ENCODE data around the gene PLEKHA8.
"Not testable (repeated sequence)": the region's sequence is repeated elsewhere in the genome, so short reads cannot be mapped to it uniquely, and the experiment has no call there.

PLEKHA8 gene

DNA sequence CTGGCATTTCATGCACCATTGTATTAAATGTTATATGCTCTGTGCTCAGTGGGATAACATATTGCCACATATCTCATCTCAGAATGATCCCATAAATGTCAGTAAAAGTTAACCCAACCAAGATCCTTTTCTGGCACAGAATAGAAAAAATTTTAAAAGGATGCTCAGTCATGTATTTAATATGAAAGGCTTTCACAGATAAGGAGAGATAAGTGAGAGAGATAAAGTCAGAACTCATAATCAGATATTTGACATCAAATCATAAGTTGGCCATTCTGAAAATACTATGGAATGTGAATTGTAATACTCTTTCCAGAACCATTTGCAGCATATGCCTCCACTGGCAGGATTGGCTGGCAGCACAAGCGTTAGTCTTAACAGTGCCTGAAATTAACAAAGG, 38.5 kb downstream of the PLEKHA8 start:
- DNase-seq (ENCODE audit: low read depth), result no peak

DNA sequence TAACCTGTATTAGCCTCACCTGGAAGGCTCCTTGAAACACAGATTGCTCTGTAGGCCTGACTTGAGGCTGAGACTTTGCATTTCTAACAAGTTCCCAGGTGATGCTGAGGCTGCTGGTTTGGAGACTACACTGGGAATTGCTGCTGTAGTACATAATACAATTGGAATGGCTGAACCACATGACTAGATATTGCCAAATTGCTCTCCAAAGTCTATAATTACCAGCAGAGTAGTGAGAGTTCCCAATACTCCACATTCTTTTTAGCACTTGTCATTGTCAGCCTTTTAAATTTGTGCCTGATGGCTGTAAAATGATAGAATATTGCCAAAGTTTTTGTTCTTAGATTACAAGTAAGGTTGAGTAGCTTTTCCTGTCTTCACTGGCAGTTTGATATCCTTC, 39.9 kb downstream of the PLEKHA8 start:
- DNase-seq (ENCODE audit: low read depth), result no peak

DNA sequence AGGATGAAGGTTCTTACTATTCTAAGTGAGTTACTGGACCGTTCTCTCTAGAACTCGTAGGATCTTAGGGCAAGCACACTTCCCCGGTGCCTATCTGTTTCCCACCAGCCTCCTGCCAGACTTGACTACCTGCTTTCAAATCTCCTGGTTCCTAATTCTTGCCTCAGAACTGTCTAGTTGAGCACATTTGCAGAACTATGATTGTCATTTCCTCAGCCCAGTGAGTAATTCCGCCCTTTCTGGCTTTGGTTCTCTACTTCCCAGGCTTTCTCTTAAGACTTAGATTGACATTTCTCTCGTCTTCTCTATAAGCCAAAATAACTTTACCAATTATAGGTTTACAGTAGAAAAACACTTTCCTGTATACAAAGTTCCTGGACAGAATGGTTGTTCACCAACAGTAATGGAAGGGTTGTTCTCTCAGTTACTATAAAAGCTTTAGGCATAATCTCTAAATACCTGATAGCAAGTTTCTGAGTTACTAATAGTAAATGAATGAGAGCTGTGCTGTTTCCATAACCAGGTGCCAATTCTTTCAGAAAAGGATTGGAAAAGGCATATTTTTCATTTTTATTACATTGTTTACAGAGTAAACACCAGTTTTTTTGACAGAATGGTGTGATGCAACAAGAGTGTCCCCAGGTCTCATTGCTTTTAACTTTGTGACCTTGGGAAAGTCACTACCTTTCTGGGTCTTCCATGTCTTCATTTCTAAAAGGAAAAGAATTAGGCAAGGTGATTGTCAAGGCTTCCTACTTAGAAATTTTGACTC, 41.1 kb downstream of the PLEKHA8 start:
- no peak for DNase-seq (ENCODE audit: low read depth)

DNA sequence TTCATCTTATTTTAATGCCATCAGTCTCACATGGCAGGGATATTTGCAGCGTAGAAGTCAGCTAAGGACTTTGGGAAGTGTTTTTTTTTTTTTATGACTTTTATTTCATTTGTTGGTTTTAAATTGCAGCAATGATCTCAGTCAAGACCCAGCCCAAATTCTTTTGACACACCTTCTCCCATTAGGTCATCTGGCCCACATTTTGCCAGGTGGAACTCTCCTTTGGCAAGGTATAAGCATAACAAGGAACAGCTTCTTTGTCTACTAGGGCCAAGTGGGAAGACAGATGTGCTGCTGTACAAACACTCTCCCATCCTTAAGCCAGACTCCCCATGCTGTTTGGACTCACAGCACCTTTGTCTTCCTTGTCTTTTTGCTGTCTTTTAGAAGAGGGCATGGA, 41.8 kb downstream of the PLEKHA8 start:
- no peak for DNase-seq (ENCODE audit: low read depth)

DNA sequence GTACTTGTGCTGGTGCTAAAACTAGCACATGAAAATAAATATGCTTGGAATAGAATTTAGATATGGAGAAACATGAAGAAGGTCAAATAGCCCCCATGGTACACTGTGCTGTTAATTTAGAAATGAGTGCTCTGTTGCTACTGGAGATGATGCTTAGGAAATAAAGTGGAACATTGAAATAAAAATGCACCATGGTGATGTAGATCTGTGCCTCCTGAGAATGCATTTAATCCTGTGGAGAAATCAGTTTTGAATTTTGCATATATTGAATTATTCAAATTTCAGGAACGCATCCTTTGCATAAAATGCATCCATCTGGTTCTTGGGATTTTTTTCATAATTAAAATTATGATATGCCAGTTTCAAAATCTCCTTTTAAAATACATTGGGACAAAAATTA, 44.5 kb downstream of the PLEKHA8 start:
- no peak for DNase-seq (ENCODE audit: low read depth)

DNA sequence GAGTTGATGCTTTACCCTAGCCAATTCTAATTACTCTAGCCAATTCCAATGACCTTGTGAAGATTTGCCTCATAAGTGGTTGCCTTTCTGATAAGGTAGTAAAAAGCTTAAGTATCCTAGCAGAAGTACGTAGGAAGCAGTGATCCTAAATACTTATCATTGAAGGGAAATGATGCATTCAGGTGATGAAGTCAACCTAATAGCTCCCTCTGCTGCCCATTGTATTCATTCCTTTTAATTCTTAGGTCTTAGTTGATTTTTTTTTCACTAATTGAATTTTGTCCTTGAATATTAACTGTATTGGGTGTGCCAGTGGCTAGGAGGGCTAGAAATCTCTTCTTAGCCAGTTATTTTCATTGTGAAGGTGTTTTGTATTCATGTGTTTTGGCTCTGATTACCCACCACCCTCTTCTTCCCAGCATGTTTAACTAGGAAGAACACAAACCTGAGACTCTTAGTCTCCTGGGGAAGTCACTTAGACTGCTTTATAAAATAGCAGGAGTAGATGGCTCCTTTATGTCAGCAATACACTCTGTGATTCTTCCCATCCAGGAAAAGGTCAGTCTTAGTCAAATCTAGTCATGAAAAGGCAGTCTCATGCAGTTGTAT, 46.3 kb downstream of the PLEKHA8 start:
- DNase-seq (ENCODE audit: low read depth), result no peak

DNA sequence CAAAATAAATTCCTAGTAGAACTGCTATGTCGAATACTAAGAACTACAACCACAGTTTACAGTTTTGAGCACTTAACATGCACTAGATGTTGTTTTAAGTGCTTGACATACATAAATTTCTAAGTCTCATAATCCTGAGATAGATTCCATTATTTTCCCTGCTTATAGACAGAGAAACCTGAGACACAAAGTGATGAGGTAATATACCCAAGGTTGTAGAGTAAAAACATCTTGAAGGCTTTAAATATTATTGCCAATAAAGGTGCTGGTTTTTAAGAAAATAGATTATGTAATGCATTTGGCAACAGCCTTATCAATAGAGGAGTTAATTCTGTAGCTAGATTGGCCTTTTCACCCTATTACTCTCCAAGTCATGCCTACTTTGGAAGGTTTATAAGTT, 48.2 kb downstream of the PLEKHA8 start:
- no peak for DNase-seq (ENCODE audit: low read depth)

DNA sequence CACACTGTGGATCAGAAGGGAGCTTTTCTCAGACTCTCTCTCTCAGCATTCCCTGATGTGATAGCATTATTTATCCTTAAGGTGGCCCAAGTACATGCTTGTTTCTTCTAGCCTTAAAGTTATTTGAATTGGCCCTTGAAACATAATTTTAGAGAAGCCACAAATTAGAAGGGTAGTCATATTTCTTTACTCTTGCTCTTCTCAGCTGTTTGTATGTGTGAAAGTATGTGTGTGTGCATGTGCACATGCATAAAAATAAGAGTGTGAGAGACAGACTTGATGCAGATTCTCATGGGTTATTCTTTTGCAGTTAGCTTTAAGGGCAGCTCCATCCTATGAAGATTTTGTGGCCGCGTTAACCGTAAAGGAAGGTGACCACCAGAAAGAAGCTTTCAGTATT, 50.1 kb downstream of the PLEKHA8 start:
- DNase-seq (ENCODE audit: low read depth), result no peak

DNA sequence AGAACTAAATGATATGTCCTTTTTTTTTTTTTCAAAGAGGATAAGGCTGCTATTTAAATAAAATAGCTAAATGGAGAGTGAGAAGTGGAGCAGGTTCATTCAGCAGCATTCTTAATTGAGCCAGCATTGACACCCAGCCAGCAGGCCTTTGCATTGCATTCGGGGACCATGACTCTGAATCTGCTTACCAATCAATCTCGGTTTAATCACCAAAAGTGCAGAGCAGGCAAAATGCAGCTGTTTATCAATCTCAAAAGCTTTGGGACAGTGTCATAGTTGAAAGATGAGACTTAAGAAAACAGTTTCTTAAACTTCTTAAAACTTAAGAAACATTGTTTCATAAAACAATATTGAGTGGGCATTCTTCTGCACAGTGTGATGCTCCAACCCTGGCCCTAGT, 51.7 kb downstream of the PLEKHA8 start:
- no peak for DNase-seq (ENCODE audit: low read depth)

DNA sequence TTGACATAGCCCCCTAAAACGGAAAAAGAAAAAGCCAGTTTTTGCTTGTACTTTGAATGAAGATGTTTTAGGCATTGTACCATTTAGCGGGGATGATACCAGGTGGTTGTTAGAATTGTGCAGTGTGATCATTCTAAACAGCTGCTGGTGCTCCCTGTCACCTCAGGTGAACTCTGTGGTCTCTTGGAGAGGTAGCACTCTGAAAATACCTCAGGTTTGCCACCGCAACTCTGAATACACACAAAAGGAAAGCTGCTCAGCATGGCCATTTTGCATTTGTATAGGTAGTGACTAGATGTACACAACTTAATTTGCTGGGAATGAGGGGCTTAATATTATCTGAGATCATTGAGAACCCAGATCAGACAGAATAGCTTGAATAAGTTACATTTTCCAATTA, 52.6 kb downstream of the PLEKHA8 start:
- no peak for DNase-seq (ENCODE audit: low read depth)

DNA sequence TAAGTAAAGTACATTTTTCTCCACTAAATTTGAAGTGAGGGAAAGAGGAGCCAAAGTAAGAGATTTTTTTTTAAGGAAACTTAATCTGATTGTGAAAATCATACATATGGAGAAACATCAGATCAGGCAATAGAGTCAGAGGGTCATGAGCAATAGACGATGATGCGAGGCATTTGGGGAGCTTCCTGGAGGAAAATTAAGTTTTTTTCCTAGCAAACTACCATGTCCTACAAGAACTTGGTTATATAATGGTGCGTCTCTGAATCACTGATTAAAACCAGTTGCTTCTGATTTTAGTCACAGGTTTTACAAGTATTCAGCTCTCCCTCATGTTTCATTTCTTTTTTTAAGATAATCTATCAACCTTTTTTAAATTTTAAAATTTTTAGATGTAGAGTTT, 54.5 kb downstream of the PLEKHA8 start:
- no peak for DNase-seq (ENCODE audit: low read depth)

DNA sequence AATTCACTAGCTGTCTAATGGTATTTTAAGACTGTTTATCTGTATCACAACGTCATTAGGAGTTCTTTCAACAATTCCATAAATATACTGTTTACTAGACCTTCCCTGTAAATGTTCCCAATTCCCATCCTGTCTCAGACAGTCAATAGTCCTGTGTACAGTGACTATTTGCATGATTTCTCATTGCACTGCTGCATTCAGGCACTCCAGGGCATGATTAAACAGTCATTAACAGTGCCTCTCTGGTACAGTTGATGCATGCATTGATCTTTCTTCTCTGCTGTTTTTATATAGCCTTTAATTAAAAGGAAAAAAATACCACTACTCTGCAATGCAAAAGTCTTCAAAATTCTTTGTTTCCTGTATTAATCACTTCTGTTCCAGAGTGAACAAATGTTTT, 55.1 kb downstream of the PLEKHA8 start:
- DNase-seq (ENCODE audit: low read depth), result no peak

DNA sequence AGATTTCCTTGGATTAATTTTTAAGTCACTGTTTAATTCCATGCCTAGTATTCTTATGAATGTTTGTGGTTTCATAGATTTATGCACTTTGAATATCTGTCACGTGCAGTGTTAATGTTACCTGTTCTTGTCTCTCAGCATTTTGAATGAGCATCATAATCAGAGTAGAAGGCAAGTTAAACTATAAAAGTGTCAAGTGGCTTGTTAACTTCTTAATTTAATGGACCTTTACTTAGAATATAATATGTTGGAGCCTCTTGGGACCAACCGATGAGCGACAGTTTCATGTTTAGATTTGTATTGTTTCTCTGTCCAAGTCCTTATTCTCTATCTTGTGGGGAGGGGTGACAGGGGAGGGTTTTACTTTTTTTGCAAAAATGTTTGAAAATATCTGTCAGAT, 56.0 kb downstream of the PLEKHA8 start:
- DNase-seq (ENCODE audit: low read depth), result no peak

DNA sequence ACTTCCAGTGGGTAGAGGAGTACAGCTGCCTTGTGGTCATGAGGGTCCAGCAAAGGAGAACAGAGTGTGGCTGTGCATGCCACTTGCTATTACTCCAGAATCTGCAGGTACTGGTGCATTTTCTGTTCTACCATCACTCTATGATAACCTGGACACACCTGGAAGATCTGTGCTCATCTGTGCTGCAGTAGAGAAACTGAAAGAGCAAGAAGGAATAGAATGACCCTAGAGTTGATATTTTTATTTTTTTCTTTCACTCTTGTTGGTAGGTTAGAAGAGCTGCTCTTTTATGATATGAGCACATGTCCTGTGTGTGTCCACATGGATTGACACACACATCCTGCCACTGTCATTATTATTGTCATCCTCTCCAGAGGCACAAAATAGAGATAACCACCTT, 58.3 kb downstream of the PLEKHA8 start:
- DNase-seq (ENCODE audit: low read depth), result no peak

DNA sequence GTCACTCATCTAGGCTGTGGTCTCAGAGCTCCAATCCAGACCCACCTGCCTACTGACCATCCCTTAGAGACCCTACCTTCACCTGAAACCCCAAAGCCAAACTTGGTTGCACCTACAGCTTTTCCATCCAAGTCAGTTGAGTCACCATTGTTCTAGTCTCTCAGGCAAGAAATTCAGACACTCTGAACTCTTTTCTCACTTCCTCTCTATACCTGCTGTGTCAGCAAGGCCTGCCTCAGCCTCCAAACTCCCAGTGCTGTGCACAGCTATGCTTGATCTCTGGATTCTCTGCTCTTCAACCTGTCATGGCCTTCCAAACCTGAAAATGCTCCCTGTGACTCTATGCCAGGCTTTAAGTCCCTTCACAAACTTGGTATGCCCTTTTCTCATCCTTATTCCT, 59.2 kb downstream of the PLEKHA8 start:
- no peak for DNase-seq (ENCODE audit: low read depth)

DNA sequence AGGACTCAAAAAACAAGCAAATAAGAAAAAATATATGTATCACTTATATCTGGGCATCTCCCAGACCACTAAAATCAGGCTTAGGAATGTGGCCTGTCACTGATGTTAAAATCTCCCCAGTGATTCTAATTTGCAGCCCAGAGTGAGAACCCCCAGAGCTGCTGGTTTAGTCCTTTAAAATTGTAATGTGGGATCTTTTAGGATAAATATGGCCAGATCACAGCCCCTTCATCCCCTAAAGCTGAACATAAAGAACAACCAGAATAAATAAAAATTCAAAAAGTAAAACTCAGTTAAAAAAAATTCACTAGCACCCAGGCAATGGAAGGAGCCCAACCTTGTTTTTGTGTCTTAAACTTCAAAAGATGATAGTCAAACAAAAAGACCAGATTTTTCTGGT, 60.1 kb downstream of the PLEKHA8 start:
- DNase-seq (ENCODE audit: low read depth), result no peak

DNA sequence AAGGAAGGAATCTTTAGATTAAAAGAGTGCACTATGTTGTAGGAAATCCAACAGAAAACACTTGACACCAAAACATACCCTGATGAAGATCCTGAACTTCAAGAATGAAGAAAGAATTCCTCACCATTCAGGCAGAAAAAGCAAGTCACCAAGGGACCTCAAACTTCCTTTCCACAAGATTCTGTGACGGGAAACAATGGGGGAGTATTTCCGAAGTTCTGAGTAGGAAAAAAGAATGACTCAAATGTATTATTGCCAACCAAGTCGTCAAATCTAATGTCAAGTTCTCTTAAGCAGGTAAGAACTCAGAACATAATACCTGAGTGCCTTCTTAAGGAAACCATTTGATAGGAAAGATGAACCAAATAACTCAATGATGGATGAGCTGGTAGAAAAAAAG, 61.9 kb downstream of the PLEKHA8 start:
- DNase-seq (ENCODE audit: low read depth), result no peak

DNA sequence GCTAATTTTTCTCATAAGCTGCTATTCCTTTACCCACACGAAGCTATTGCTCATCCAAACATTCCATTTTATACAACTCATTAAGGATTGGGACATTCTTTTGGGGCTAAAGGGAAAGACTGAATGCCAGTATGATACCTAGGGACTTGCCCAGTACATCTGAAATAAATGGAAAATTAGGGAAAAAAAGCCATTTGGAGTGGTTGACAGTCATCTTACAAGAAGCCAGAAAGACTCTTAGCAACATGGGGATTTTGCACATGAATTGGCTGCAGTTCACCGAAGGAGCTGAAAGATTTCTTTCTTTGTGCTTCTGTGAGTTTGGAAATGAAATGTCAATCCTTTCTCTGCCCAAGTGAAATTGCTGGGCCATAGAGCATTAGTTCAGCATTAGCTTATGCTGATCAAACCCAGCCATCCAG, 63.3 kb downstream of the PLEKHA8 start:
- no peak for DNase-seq (ENCODE audit: low read depth)

DNA sequence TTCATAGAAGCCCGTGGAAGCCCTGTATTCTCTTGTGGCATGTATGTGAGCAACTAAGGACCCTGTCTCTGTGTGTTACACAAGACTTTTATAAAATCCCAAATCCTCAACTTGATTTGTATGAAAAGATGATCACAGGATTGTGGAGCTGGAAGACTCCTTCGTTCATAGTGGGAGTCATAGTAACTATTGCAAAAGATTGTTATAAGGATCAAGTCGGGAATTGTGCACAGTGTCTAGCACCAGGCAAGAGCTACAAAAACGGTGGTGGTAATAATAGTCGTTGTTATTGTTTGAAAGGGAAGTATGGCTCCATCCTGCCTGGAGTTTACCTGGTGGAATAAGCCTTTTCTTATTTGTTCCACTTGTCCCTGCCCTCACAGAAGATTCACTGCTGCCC, 63.8 kb downstream of the PLEKHA8 start:
- DNase-seq (ENCODE audit: low read depth), result no peak

DNA sequence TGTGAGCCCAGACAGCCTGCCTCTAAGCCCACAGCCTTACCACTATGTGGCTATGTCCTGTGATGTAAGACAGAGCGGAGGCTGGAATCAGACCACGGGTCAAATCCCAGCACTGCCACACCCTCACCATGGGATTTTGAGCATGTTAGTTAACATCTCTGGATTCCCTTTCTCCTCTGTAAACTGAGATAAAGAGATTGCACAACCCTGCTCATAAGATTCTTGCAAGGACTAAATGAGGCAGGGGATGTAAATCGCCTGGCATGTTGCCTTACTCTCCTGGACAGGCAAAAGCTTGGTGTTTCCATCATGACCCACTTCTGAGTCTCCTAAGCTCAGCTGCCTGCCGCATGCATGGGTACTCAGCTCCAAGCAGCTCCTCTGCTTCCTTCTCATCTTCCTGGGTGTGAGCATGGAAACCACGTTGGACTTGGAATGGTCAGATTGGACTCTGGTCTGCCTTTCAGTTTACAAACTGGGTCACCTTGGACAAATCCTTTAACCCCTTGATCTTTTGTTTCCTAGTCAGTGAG, 65.3 kb downstream of the PLEKHA8 start:
- DNase-seq (ENCODE audit: low read depth), result no peak

DNA sequence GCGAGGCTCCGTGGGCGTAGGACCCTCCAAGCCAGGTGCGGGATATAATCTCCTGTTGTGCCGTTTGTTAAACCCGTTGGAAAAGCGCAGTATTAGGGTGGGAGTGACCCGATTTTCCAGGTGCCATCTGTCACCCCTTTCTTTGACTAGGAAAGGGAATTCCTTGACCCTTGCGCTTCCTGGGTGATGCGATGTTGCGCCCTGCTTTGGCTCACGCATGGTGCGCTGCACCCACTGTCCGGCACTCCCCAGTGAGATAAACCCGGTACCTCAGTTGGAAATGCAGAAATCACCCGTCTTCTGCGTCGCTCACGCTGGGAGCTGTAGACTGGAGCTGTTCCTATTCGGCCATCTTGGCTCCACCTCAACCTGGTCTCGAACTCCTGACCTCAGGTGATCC, 70.4 kb downstream of the PLEKHA8 start:
- not testable (repeated sequence) for DNase-seq (ENCODE audit: low read depth)

DNA sequence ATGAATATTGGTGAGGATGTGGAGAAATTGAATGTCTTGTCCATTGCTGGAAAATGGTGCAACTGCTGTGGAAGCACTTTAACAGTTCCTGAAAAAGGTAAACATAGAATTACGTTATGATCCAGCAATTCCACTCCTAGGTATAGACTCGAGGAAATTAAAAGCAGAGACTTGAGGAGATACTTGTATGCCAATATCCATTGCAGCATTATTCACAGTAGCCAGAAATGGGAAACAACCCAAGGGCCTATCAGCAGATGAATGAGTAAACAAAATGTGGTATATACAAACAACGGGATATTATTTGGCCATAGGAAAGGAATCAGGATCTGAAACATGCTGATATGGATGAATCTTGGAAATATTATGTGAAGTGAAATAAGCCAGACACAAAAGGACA, 74.1 kb downstream of the PLEKHA8 start:
- DNase-seq (ENCODE audit: low read depth), result no peak

DNA sequence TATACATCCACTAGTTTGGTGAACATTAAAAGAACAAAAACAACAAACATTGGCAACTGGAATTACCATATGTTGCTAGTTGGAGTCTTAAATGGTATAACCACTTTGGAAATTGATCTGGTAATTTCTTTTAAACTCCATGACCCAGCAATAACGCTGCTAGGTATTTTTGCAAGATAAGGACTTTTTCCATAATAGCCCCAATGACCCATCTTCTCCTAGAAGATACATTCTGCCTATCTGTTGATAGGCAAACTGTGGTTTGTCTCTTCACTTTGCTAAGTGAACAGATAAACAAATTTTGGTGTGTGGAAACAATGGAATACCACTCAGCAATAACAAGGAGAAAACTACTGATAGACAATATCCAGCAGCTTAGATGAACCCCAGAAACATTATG, 75.9 kb downstream of the PLEKHA8 start:
- no peak for DNase-seq (ENCODE audit: low read depth)
